Measurements from ENCODE around the gene NEB.

Gene NEB

DNA sequence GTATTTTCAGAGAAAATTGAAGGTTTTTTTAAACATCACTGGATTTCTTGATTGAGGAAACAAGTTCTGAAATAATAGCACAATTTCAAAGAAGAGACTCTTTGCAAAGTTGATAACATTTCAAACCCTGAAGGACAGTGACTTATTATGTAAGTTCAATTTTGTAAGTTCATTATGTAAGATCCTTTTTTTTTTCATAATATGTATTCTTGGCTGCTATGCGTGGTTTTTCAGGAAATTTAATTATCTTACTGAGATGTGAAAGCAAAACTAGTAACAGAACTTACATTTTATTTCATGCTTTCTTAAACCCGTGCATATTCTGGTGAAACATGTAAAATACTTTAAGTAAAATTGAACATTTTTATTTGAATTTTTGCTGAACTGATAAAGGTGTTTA is 259.2 kb downstream of the NEB start:
- TF ChIP-seq CTCF (IDR thresholded peaks at IDR 0.05; ENCODE audit: insufficient read depth, low read length, missing control alignments) = no peak
- DNase-seq (ENCODE audit: low read depth, low spot score) = no peak
- no peak overlapping the region for H3K4me3 ChIP-seq (ENCODE audit: low read depth, low read length)
- CTCF ChIA-PET = no interaction called here
- POLR2A ChIA-PET = no interaction called here

DNA sequence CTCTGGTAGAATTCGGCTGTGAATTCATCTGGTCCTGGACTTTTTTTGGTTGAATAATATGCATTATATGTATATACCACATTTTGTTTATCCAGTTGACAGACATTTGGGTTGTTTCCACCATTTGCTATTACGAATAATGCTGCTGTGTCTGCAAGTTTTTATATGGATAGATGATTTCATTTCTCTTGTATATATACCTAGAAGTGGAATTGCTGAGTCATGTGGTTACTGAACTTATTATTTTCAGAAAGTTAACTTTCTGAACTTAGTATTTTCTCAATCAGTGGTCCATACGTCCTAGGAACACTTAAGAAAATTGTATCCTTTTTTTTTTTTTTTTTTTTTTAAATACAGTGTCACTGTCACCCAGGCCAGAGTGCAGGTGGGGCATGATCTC is 261.3 kb downstream of the NEB start:
- CTCF ChIA-PET = no interaction called here
- H3K4me3 ChIP-seq (ENCODE audit: low read depth, low read length) = no peak overlapping the region
- no peak for DNase-seq (ENCODE audit: low read depth, low spot score)
- POLR2A ChIA-PET = no interaction called here
- TF ChIP-seq CTCF (IDR thresholded peaks at IDR 0.05; ENCODE audit: insufficient read depth, low read length, missing control alignments) = no peak

DNA sequence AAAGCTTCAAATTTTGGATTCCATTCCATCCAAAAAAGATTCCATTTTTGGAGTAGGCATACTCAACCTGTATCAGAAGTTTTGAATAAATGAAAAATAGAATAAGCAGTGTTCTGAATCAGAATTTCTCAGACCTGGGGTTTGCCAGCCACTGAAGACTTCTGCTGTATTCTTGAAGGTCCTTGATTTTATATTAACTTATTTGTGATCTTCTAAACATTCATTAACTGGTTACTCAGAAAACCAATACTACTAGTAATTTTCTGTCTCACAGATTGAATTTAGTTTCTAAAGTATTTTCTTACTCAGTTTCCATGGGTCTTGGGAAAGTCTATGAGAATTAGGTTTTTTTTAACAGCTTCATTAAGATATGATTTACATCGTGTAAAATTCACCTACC is 263.7 kb downstream of the NEB start:
- ChIA-PET CTCF (interaction anchor here (3.4 kb wide), 1 partner anchor 33 kb away, joined by 14 read pairs; no protein-coding TSS in a partner anchor), POLR2A (no interaction called here)
- H3K4me3 ChIP-seq (ENCODE audit: low read depth, low read length) = no peak overlapping the region
- no peak for TF ChIP-seq CTCF (IDR thresholded peaks at IDR 0.05; ENCODE audit: insufficient read depth, low read length, missing control alignments)
- no peak for DNase-seq (ENCODE audit: low read depth, low spot score)

DNA sequence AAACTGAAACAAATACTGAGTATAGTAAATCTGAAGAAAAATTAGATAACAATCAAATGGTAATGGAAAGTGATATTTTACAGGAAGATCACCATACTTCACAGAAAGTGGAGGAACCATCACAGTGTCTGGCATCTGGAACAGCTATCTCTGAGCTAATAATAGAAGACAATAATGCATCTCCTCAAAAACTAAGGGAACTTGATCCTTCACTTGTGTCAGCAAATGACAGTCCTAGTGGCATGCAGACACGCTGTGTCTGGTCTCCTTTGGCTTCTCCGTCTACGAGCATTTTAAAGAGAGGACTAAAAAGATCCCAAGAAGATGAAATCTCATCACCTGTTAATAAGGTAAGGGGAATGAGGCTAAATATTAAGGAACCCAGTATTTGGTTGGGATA is 268.5 kb downstream of the NEB start:
- no peak for DNase-seq (ENCODE audit: low read depth, low spot score)
- no peak for TF ChIP-seq CTCF (IDR thresholded peaks at IDR 0.05; ENCODE audit: insufficient read depth, low read length, missing control alignments)
- CTCF ChIA-PET = interaction anchor here (1.5 to 1.6 kb wide), 2 partner anchors 15 to 29 kb away, joined by 4 read pairs; no protein-coding TSS in a partner anchor
- no peak overlapping the region for H3K4me3 ChIP-seq (ENCODE audit: low read depth, low read length)
- POLR2A ChIA-PET = no interaction called here

GRCh38 chr2:151459358-151459757 is 274.9 kb downstream of the NEB start:
- POLR2A ChIA-PET = no interaction called here
- no peak for DNase-seq (ENCODE audit: low read depth, low spot score)
- H3K4me3 ChIP-seq (ENCODE audit: low read depth, low read length) = no peak overlapping the region
- CTCF ChIA-PET = interaction anchor here (1.8 kb wide), 1 partner anchor 22 kb away, joined by 9 read pairs; no protein-coding TSS in a partner anchor
- no peak for TF ChIP-seq CTCF (IDR thresholded peaks at IDR 0.05; ENCODE audit: insufficient read depth, low read length, missing control alignments)

DNA sequence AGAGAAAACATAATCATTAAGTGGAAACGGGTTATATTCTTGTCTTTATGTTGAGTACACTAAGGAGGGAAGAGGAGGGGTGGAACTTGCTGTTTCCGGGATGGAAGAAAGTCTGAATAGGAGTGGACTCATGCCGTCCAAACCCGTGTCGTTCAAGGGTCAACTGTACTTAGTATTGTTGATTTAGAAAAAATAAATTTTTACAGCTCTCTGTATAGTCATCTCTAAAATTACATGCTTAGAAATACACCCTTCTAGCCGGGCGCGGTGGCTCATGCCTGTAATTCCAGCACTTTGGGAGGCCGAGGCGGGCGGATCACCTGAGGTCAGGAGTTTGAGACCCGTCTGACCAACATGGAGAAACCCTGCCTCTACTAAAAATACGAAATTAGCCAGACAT is 295.1 kb downstream of the NEB start:
- POLR2A ChIA-PET = no interaction called here
- CTCF ChIA-PET = interaction anchor here (0.8 to 4.8 kb wide), 13 partner anchors 8 to 178 kb away, joined by 3 to 36 read pairs (median 4); partner anchors contain the start of genes NMI and RBM43
- no peak overlapping the region for H3K4me3 ChIP-seq (ENCODE audit: low read depth, low read length)
- no peak for TF ChIP-seq CTCF (IDR thresholded peaks at IDR 0.05; ENCODE audit: insufficient read depth, low read length, missing control alignments)
- DNase-seq (ENCODE audit: low read depth, low spot score) = no peak
